Articular chondrocyte of knee joint (primary cell): ENCODE measurements around the gene RAB18. TPM values are rescaled to one million over a fixed set of nuclear protein-coding genes. Genes with fewer than 3 reads are reported as not detected.

ENCODE experiments used
- total RNA-seq: library from RNA; depleted of rRNA; stranded (reverse); fragments of >200 nt; gene quantifications from 2 replicates; pipeline ENCODE4 v1.2.3, GENCODE V29; 2012

The RAB18 gene
- 60.9 and 62.7 TPM in 2 replicates for total RNA-seq

DNA sequence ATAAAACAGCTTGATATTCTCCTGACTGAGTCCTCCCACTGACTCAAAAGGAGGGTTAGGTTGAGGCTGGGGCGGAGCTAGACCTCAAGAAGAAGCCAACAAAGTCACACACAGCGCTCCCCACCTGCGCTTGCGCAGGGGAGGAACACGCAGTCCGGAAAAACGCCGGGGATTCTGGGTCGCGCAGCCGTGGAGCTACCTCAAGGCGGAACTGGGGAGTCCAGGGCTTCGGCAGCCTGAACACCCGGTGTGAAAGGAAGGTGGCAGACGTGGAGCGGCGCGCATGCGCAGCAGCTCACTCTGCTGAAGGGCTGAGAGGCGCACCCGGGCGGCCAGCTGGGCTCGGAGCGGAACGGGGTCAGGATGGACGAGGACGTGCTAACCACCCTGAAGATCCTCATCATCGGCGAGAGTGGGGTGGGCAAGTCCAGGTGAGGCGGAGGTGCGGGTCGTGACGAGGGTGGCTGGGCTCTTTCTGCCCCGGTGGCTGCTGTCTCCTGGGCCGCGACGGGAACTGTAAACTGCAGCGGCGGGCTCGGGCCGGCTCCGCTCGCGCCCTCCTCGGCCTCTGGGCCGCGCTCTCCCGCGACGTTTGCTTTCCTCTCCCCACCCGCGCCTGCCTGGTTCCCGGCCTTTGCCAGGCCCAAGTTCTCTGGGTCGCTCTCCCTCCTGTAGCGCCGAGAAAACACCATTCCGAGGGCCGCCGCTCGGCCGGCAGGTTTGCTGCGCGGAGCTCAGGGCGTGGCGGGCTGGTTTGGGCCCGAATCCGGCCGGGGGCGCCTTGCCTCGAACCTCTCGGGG, at the start of gene RAB18:
RAB18 (plus strand) TSS at position 298 of the 801 bp plus-strand sequence; CDS start at position 364, 66 bp downstream.

Other genes starting within 250 kb of the RAB18 start
- 10.1 and 14.8 TPM in 2 replicates for gene MKX, start 241.5 kb downstream of the RAB18 start, total RNA-seq